ENCODE data around the gene ORC2. TPM values are rescaled to one million over a fixed set of nuclear protein-coding genes. Genes with fewer than 3 reads are reported as not detected.
"Not testable (repeated sequence)": the region's sequence is repeated elsewhere in the genome, so short reads cannot be mapped to it uniquely, and the experiment has no call there.

ORC2 gene
- total RNA-seq, 1 experiment from 2014 or later = 56.0 TPM

- no peak for TF ChIP-seq ZNF532 (CRISPR knock-in tag; IDR thresholded peaks at IDR 0.05; ENCODE audit: borderline replicate concordance)
These were observed 74.5 kb downstream of the ORC2 start, which contains the start of the genes NIF3L1 and PPIL3 (continued) for GRCh38 chr2:200888704-200889625.

GRCh38 chr2:200881715-200882249, 81.7 kb downstream of the ORC2 start:
- H3K4me3 Mint-ChIP-seq; DNase-seq (ENCODE audit: low spot score); H3K4me1 Mint-ChIP-seq; ATAC-seq; H3K9me3 Mint-ChIP-seq; CTCF ChIA-PET; H3K27ac Mint-ChIP-seq; H3K27me3 Mint-ChIP-seq (ENCODE audit: low read depth): not testable (repeated sequence)
- peaks cover 53% of the 10 kb centered on the region for H3K36me3 Mint-ChIP-seq
- POLR2A ChIA-PET = interaction anchor here (0.5 to 1.6 kb wide), 2 partner anchors 18 to 928 kb away, joined by 4 to 5 read pairs; partner anchors contain the start of gene CLK1

- TF ChIP-seq ZBTB21 (CRISPR knock-in tag; IDR thresholded peaks at IDR 0.05; ENCODE audit: borderline replicate concordance) (no peak), AR (CRISPR knock-in tag; IDR thresholded peaks at IDR 0.05) (no peak)
- ATAC-seq (no peak), DNase-seq (ENCODE audit: low spot score) (no peak)
- CTCF ChIA-PET = no interaction called here
- H3K27me3 Mint-ChIP-seq (ENCODE audit: low read depth) = no peaks in the 10 kb centered on the region
- H3K4me1 Mint-ChIP-seq = no peaks in the 10 kb centered on the region
- H3K9me3 Mint-ChIP-seq = no peaks in the 10 kb centered on the region
- H3K4me3 Mint-ChIP-seq = no peak overlapping the region
- POLR2A ChIA-PET = interaction anchor here (0.7 kb wide), 1 partner anchor 199 kb away, joined by 4 read pairs; no protein-coding TSS in a partner anchor
- H3K36me3 Mint-ChIP-seq = peaks cover 58% of the 10 kb centered on the region
- no peak overlapping the region for H3K27ac Mint-ChIP-seq
These were observed 85.1 kb downstream of the ORC2 start for GRCh38 chr2:200878289-200878880.

- TF ChIP-seq USF1 (CRISPR knock-in tag; IDR thresholded peaks at IDR 0.05) = no peak
- no peak for TF ChIP-seq TEAD4 (CRISPR knock-in tag; IDR thresholded peaks at IDR 0.05)
- TF ChIP-seq CBFB (CRISPR knock-in tag; IDR thresholded peaks at IDR 0.05; ENCODE audit: low read depth) = no peak
- no peak for TF ChIP-seq PRRX2 (CRISPR knock-in tag; IDR thresholded peaks at IDR 0.05)
- no peak for TF ChIP-seq SMAD4 (CRISPR knock-in tag; IDR thresholded peaks at IDR 0.05)
- TF ChIP-seq FOXJ3 (CRISPR knock-in tag; IDR thresholded peaks at IDR 0.05; ENCODE audit: borderline replicate concordance) = no peak
- no peak for TF ChIP-seq FOXP4 (CRISPR knock-in tag; IDR thresholded peaks at IDR 0.05)
- no peak for TF ChIP-seq NFATC4 (CRISPR knock-in tag; IDR thresholded peaks at IDR 0.05)
- TF ChIP-seq CREM (CRISPR knock-in tag; IDR thresholded peaks at IDR 0.05) = no peak
- no peak for TF ChIP-seq KAT7 (CRISPR knock-in tag; IDR thresholded peaks at IDR 0.05; ENCODE audit: borderline replicate concordance)
- TF ChIP-seq ZNF138 (CRISPR knock-in tag; conservative IDR thresholded peaks at IDR 0.05) = no peak
- TF ChIP-seq TEAD1 (CRISPR knock-in tag; IDR thresholded peaks at IDR 0.05) = no peak
- TF ChIP-seq ZNF232 (CRISPR knock-in tag; IDR thresholded peaks at IDR 0.05) = no peak
- no peak for TF ChIP-seq ZNF671 (CRISPR knock-in tag; IDR thresholded peaks at IDR 0.05)
- TF ChIP-seq RORB (CRISPR knock-in tag; IDR thresholded peaks at IDR 0.05) = no peak
- H3K27me3 Mint-ChIP-seq (ENCODE audit: low read depth) = no peaks in the 10 kb centered on the region
- DNase-seq (ENCODE audit: low spot score) (no peak), ATAC-seq (no peak)
- CTCF ChIA-PET = no interaction called here
- peaks cover 55% of the 10 kb centered on the region for H3K36me3 Mint-ChIP-seq
- no peaks in the 10 kb centered on the region for H3K4me1 Mint-ChIP-seq
- POLR2A ChIA-PET = interaction anchor here (0.7 kb wide), 1 partner anchor 198 kb away, joined by 4 read pairs; no protein-coding TSS in a partner anchor
- no peak overlapping the region for H3K27ac Mint-ChIP-seq
- H3K9me3 Mint-ChIP-seq = no peaks in the 10 kb centered on the region
- H3K4me3 Mint-ChIP-seq = no peak overlapping the region
These were observed 86.0 kb downstream of the ORC2 start for GRCh38 chr2:200877443-200877842.

Measured in WTC11 (cell line).